Heart right ventricle (tissue), 16 donors: ENCODE measurements around the gene ABCF3. TPM values are rescaled to one million over a fixed set of nuclear protein-coding genes. Genes with fewer than 3 reads are reported as not detected.

Experiments
- ATAC-seq, 8 donors: fragments of 200-7000 bp; cut with Tn5 transposase; one replicate each; pipeline ENCODE4 v1.9.1; 2020; ENCODE audit warnings: mild to moderate bottlenecking in 8 of 8, moderate library complexity in 8 of 8, moderate number of reproducible peaks in 1 of 8
- DNase-seq, 2 donors: peaks; one replicate each; pipeline ENCODE4 v3.0.0-alpha.2; 2020
- H3K27ac ChIP-seq, 10 donors: fragments of 200-600 bp; sonication (generic) in 2 of 10; one replicate each; pipeline versions ENCODE4 v1.5.0 to v1.8.0; 2020 to 2022; ENCODE audit warnings: mild to moderate bottlenecking in 3 of 10
- H3K27me3 ChIP-seq, 7 donors: fragments of 200-600 bp; one replicate each; pipeline ENCODE4 v1.8.0; 2021 to 2022; ENCODE audit warnings: mild to moderate bottlenecking in 2 of 7
- H3K36me3 ChIP-seq, 9 donors: fragments of 200-600 bp; sonication (generic) in 1 of 9; one replicate each; pipeline versions ENCODE4 v1.5.0 to v1.8.0; 2020 to 2022; ENCODE audit warnings: mild to moderate bottlenecking in 2 of 9
- H3K4me1 ChIP-seq, 9 donors: fragments of 200-600 bp; sonication (generic) in 1 of 9; one replicate each; pipeline versions ENCODE4 v1.5.0 to v1.8.0; 2020 to 2022; ENCODE audit warnings: mild to moderate bottlenecking in 4 of 9
- H3K4me3 ChIP-seq, 10 donors: fragments of 200-600 bp; sonication (generic) in 2 of 10; one replicate each; pipeline versions ENCODE4 v1.5.0 to v1.8.0; 2020 to 2022; ENCODE audit warnings: mild to moderate bottlenecking in 7 of 10, moderate library complexity in 2 of 10
- H3K9me3 ChIP-seq, 11 donors: fragments of 200-600 bp in 10 of 11; sonication (generic) in 2 of 11; one replicate each; pipeline versions ENCODE4 v1.5.0 to v1.8.0; 2013 to 2022; ENCODE audit warnings: mild to moderate bottlenecking in 2 of 11, control low read depth in 1 of 11, moderate library complexity in 1 of 11
- WGBS, 2 donors: extraction: QIAGEN DNeasy Blood & Tissue Kit; methylation state at CpG; one replicate each; pipeline ENCODE4 v1.1.7; 2013; ENCODE audit warnings: inconsistent platforms in 1 of 2; 5-methylcytosine and 5-hydroxymethylcytosine counted together
- intact Hi-C, 10 donors: fragments of 100-400 bp; cut with DNase I; formaldehyde crosslinking; loops; one replicate each; pipeline versions ENCODE4 v1.11.1 to v1.14.2; 2022
- long read RNA-seq, 3 donors: library from polyadenylated mRNA; unstranded; transcript quantifications; one replicate each; pipeline ENCODE4 v2.0.0, GENCODE V29; 2020 to 2021
- polyA plus RNA-seq, 2 donors: library from polyadenylated mRNA; stranded (reverse); fragments of 200-250 nt; gene quantifications; one replicate each; pipeline ENCODE4 v1.2.3, GENCODE V29; 2013
- total RNA-seq, 10 donors: library from RNA; stranded (reverse); fragmentation: NEBNext Ultra II Directional in 3 of 10; extraction: Animal tissue kit (Norgen Biotek cat#: 25700) in 3 of 10; gene quantifications; one replicate each; pipeline versions ENCODE4 v1.2.1 to v1.2.4, GENCODE V29; 2021 to 2023
- TF ChIP-seq, protein P1 (sequence below), 9 donors: fragments of 200-600 bp; sonication (generic) in 2 of 9; IDR thresholded peaks; one replicate each; pipeline versions ENCODE4 v1.5.0 to v1.8.0; 2021 to 2022; ENCODE audit warnings: antibody characterized with exemption in 9 of 9, mild to moderate bottlenecking in 5 of 9, moderate library complexity in 1 of 9
- donor health status: Arrhythmogenic right ventricular cardiomyopathy.
- donor health status: ischemic (EF 13 %, LVEDD 7.1; RV severe dilation, severe dysfunction).
- donor health status: healthy with polysubstance abuse.
- donor health status: DM: no; HTN: yes; CAD: no.
- donor health status: DM: no; HTN: no; CAD: no.
- donor health status: ischemic (EF 25% LVEDD 6.9; RV normal size, moderate dysfunction).
- donor health status: ischemic (EF 25% LVEDD 5.7; RV mildly dilated, moderate dysfunction).
- donor health status: healthy.
- donor health status: DM: yes; HTN: yes; CAD: no.
- donor health status: Ischemic cardiomyopathy.
- donor health status: ischemic (EF 35%, LVEDD 5.7; RV mildly dilated, moderate dysfunction).
- donor health status: nonischemic (EF 11% LVEDD 7.7; RV severe dilation, severe dysfunction).
- donor health status: DM: yes; HTN: yes; CAD: no.
- donor health status: PGD.
- donor health status: ischemic (EF 29% LVEDD 5.4; RV normal size, mild dysfunction).
- donor health status: nonischemic (EF 23%, LVEDD 6.1; RV moderate dilation, normal function).

Gene ABCF3, protein sequence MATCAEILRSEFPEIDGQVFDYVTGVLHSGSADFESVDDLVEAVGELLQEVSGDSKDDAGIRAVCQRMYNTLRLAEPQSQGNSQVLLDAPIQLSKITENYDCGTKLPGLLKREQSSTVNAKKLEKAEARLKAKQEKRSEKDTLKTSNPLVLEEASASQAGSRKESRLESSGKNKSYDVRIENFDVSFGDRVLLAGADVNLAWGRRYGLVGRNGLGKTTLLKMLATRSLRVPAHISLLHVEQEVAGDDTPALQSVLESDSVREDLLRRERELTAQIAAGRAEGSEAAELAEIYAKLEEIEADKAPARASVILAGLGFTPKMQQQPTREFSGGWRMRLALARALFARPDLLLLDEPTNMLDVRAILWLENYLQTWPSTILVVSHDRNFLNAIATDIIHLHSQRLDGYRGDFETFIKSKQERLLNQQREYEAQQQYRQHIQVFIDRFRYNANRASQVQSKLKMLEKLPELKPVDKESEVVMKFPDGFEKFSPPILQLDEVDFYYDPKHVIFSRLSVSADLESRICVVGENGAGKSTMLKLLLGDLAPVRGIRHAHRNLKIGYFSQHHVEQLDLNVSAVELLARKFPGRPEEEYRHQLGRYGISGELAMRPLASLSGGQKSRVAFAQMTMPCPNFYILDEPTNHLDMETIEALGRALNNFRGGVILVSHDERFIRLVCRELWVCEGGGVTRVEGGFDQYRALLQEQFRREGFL
- total RNA-seq, result 10 to 100 TPM; 60.1 to 90.7 (median 68.3) TPM
- 10 to 100 TPM; 78.0 to 87.9 TPM for polyA plus RNA-seq
- long read RNA-seq, donor 1, transcript ABCF3-203 (21 exons, 2,624 nt), result major isoform, 140 of 193 reads
- long read RNA-seq, donor 1, partial matches to known transcripts, result 11 of 193 reads
- long read RNA-seq, donor 1, other reads (novel, unspliced or antisense), result 42 of 193 reads
- long read RNA-seq, donor 2, transcript ABCF3-203 (21 exons, 2,624 nt), result major isoform, 154 of 206 reads
- long read RNA-seq, donor 2, partial matches to known transcripts, result 16 of 206 reads
- long read RNA-seq, donor 2, other reads (novel, unspliced or antisense), result 35 of 206 reads
- long read RNA-seq, donor 3, transcript ABCF3-203 (21 exons, 2,624 nt), result major isoform, 230 of 301 reads
- long read RNA-seq, donor 3, partial matches to known transcripts, result 18 of 301 reads
- long read RNA-seq, donor 3, other reads (novel, unspliced or antisense), result 52 of 301 reads

DNA sequence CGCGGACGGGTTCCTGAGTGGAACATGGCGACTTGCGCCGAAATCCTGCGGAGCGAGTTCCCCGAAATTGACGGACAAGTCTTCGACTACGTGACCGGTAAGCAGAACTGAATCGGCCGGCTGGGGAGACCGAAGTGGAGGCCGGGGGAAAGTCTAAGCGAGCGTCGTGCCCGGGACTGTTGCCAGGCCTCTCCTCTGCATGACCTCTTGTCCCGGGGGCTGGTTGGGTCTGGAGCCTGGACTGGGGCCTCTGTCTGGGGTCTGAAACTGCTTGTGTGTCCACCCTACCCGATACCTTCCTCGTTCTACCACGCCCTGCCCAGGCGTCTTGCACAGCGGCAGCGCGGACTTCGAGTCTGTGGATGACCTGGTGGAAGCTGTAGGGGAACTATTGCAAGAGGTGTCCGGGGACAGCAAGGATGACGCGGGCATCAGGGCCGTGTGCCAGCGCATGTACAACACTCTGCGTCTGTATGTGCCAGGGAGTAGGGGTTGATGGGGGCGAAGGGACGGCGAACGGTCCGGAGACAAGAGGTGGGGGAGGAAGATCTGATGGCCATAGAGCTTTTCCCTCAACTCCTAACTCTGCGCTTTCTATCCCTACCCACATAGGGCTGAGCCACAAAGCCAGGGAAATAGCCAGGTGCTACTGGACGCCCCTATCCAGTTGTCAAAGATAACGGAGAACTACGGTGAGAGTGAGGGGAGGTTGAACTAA lies at the start of gene ABCF3:
ABCF3 (plus strand) TSS at position 16 of the 718 bp plus-strand sequence; CDS start at position 25, 9 bp downstream.
- H3K27ac ChIP-seq, result peak within 1 kb of the TSS; percentile 68 to 96 (median 92)
- no peaks in the 10 kb centered on the region for H3K9me3 ChIP-seq
- no peaks in the 10 kb centered on the region for H3K27me3 ChIP-seq
- TF ChIP-seq, protein P1, sequence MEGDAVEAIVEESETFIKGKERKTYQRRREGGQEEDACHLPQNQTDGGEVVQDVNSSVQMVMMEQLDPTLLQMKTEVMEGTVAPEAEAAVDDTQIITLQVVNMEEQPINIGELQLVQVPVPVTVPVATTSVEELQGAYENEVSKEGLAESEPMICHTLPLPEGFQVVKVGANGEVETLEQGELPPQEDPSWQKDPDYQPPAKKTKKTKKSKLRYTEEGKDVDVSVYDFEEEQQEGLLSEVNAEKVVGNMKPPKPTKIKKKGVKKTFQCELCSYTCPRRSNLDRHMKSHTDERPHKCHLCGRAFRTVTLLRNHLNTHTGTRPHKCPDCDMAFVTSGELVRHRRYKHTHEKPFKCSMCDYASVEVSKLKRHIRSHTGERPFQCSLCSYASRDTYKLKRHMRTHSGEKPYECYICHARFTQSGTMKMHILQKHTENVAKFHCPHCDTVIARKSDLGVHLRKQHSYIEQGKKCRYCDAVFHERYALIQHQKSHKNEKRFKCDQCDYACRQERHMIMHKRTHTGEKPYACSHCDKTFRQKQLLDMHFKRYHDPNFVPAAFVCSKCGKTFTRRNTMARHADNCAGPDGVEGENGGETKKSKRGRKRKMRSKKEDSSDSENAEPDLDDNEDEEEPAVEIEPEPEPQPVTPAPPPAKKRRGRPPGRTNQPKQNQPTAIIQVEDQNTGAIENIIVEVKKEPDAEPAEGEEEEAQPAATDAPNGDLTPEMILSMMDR (IDR thresholded peaks at IDR 0.05), result no peak
- 1% methylated on average over 45 of the region's 45 CpGs for WGBS, 2 donors
- H3K4me3 ChIP-seq, result peak within 1 kb of the TSS; percentile 72 to 99 (median 92)
- peaks cover 11 to 35% (median 30%) of the 10 kb centered on the region in 9 donors for H3K4me1 ChIP-seq
- peak in 1 of 2 donors; percentile 58 for DNase-seq
- intact Hi-C loops, result loop anchor here in 6 of 10 donors (2.0 to 10.0 kb wide), 9 partner anchors 39 to 169 kb away; partner anchors contain the start of genes ALG3 (in 6 of the 6), EEF1AKMT4 (in 6 of the 6), ABCC5 (in 1 of the 6) and EIF2B5 (in 1 of the 6)
- peaks cover 12 to 80% (median 54%) of the 10 kb centered on the region in 9 donors for H3K36me3 ChIP-seq
- peak; percentile 7 to 72 (median 36) for ATAC-seq

DNA sequence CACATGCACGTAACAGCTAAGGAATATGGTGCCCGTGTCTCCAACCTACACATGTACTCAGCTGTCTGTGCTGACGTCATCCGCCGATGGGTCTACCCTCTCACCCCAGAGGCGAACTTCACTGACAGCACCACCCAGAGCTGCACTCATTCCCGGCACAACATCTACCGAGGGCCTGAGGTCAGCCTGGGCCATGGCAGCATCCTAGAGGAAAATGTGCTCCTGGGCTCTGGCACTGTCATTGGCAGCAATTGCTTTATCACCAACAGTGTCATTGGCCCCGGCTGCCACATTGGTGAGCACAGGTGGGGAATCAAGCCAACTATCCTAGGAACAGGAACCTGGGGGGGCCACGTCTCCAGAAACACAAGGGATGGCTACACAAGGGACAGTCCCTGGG lies 45.6 kb upstream of the ABCF3 start:
- no peak for ATAC-seq
- Histone ChIP-seq H3K27me3 (no peaks in the 10 kb centered on the region), H3K9me3 (no peaks in the 10 kb centered on the region), H3K4me1 (peaks cover 4 to 29% (median 20%) of the 10 kb centered on the region in 9 donors), H3K27ac (no peak overlapping the region), H3K36me3 (peaks cover 11 to 86% (median 57%) of the 10 kb centered on the region in 9 donors), H3K4me3 (no peak overlapping the region)
- TF ChIP-seq, protein P1 (IDR thresholded peaks at IDR 0.05), result no peak
- no peak for DNase-seq
- WGBS, 2 donors, result 90 to 91% methylated on average over 10 of the region's 10 CpGs
- intact Hi-C loops, result loop anchor here in 4 of 10 donors (10.0 kb wide), 2 partner anchors 104 to 236 kb away; partner anchors contain the start of genes ALG3 (in 3 of the 4) and EEF1AKMT4 (in 3 of the 4)

- intact Hi-C loops, result loop anchor here in 4 of 10 donors (10.0 kb wide), 2 partner anchors 103 to 237 kb away; partner anchors contain the start of genes ALG3 (in 3 of the 4) and EEF1AKMT4 (in 3 of the 4)
- WGBS, 2 donors, result 94 to 96% methylated on average over 7 of the region's 7 CpGs
- DNase-seq (no peak), ATAC-seq (no peak)
- peaks cover 0 to 13% (median 4%) of the 10 kb centered on the region in 9 donors for H3K4me1 ChIP-seq
- no peaks in the 10 kb centered on the region for H3K9me3 ChIP-seq
- no peaks in the 10 kb centered on the region for H3K27me3 ChIP-seq
- TF ChIP-seq, protein P1 (IDR thresholded peaks at IDR 0.05), result no peak
- H3K36me3 ChIP-seq, result peaks cover 11 to 96% (median 65%) of the 10 kb centered on the region in 9 donors
- H3K27ac ChIP-seq, result no peak overlapping the region
- H3K4me3 ChIP-seq, result no peak overlapping the region
Observed at GRCh38 chr3:184142199-184142598, 43.8 kb upstream of the ABCF3 start.
